ENCODE data around the gene CD2.

DNA sequence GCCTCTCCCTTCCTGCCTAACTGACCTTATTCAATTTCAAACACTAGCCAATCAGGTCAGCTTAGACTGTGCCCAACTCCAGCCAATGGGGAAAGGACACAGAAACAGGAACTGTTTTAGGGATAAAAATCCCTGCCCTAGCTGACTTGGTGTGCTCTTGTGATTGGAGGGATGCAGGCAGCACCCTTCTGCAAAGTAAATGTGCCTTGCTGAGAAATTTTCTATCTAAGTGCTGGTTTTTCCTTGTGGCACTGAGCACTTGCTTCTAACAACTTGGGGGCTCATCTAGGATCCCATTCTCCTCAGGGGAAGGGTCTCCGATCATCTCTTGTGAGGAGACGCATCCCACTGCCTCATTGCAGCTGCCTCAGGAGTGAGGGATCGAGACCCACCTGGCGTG, 10.7 kb upstream of the CD2 start:
- TF ChIP-seq, protein P1, sequence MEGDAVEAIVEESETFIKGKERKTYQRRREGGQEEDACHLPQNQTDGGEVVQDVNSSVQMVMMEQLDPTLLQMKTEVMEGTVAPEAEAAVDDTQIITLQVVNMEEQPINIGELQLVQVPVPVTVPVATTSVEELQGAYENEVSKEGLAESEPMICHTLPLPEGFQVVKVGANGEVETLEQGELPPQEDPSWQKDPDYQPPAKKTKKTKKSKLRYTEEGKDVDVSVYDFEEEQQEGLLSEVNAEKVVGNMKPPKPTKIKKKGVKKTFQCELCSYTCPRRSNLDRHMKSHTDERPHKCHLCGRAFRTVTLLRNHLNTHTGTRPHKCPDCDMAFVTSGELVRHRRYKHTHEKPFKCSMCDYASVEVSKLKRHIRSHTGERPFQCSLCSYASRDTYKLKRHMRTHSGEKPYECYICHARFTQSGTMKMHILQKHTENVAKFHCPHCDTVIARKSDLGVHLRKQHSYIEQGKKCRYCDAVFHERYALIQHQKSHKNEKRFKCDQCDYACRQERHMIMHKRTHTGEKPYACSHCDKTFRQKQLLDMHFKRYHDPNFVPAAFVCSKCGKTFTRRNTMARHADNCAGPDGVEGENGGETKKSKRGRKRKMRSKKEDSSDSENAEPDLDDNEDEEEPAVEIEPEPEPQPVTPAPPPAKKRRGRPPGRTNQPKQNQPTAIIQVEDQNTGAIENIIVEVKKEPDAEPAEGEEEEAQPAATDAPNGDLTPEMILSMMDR (conservative IDR thresholded peaks at IDR 0.05; ENCODE audit: low read depth, low read length), result no peak
- TF ChIP-seq EZH2 (IDR thresholded peaks at IDR 0.05; ENCODE audit: borderline replicate concordance, low read depth, low read length, poor library complexity, severe bottlenecking), result no peak

Measured in A673 (cell line).